ENCODE results near the gene RFK. TPM values are rescaled to one million over a fixed set of nuclear protein-coding genes. Genes with fewer than 3 reads are reported as not detected.

The RFK gene
- total RNA-seq, result 17.7 and 22.5 TPM in 2 replicates

GRCh38 chr9:76394195-76394959, at the start of gene RFK:
TSS of gene RFK (minus strand) at chr9:76394426. CDS start at chr9:76394171, 255 bp downstream.

Other genes with a start within 250 kb of the RFK start
- gene GCNT1, start 64.8 kb upstream of the RFK start, total RNA-seq, result 34.1 and 44.9 TPM in 2 replicates

Data from aortic smooth muscle cell (primary cell).